Cerebellar nuclear complex (tissue), 1 donor: Measurements from ENCODE around the gene CEP350.

Experiments
- DNase-seq, 2 experiments: peaks; one replicate each; lab custom pipeline; 2025; lab: John Stamatoyannopoulos, UW

The CEP350 gene

DNA sequence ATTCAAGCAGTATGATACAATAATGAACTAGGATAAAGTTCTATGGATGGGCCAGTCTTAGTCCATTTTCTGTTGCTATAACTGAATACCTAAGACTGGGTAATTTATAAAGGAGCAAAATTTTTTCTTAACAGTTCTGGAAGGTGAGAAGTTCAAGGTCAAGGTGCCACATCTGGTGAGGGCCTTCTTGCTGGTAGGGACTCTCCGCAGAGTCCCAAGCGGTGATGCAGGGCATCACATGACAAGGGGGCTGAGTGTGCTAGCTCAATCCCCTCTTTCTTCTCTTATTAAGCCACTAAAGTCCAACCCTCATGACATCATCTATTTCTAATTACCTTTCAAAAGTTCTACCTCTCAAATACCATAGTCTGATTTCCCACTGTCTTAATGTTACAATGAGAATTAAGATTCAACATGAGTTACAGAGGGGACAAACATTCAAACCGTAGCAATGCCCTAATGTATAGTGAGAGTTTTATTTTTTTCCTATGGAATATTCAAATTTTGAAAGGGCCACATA is 107.9 kb downstream of the CEP350 start:
- DNase-seq = no peak

DNA sequence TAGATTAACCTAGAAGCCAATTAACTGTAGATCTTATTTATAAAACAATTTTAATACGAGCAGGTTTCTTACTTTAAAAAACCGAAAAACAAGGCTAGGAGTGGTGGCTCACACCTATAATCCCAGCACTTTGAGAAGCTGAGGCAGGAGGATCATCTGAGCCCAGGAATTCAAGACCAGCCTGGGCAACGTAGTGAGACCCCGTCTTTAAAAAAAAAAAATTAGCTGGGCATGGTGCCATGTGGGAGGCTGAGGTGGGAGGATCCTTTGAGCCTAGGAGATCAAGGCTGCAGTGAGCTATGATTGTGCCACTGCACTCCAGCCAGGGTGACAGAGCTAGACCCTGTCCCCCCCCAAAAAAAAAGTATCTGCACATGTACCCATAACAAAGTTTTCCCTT is 110.8 kb downstream of the CEP350 start:
- DNase-seq = no peak

DNA sequence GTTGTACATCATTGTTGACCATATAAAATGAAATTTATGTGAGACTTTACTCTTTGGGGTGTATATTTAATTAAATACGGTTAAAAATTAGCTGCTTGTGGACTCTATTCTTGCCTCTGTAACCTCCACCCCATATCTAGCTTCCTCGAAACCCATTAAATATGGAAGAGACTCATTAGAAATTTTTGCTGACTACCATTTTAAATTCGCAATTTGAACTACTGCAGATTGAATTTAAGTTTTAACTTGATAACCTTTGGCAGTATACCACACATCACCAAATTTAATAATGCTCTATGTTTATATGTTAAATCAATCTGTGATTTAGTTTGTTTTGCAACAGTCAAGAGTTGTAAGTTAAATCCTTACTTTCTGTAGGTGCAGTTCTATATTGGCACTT is 111.5 kb downstream of the CEP350 start:
- DNase-seq = no peak

DNA sequence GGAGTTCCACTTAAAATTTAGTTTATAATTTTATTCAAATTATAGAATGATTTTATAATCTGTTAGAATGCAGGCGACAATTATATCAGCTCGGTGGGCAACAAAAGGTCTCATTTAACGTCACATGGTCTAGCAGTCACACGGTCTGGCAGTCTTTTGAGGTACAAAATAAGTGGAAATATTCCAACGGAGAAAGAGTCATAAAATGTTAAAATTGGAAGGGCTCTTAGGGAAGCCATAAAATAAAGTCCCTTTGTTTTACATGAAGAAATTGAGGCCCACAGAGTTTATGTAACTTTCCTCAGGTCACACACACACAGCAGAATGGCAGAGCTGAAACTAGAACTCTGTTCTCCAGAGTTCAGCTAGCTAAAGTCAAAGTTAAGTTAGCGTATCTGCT is 115.7 kb downstream of the CEP350 start:
- no peak for DNase-seq

DNA sequence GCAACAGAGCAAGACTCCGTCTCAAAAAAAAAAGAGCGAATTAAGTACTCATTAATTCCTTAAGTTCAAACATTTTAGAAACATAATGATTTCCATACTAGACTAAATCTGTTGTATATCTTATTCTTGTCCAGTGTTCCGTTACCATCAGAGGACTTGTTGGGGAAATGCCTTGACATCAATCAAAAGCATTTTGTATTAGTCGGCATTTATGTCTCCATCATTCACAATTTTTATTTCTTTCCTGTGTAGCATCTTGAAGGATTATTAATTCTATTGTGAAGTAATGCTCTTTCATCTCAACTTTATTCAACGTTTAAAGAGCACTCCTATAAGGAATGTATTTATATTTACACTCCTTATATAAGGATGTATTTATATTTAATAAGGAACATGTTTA is 117.1 kb downstream of the CEP350 start:
- no peak for DNase-seq

DNA sequence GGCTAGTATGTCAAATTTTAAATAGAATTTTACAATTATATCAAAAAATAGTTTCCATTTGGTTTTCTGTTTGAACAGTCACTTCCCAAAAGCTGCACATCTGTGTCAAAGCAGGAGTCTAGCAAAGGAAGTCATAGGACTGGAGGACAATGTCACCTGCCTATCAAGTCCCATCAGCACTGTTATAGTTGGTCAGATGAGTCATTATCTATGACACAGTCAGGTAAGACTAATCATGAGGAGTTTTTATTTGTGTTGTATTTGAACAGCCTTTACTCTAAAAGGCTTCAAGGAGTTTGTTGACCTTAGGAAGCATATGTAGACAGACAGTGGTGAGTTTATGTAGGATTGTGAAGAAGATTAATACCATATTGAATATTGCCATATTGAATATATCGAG is 125.8 kb downstream of the CEP350 start:
- no peak for DNase-seq

DNA sequence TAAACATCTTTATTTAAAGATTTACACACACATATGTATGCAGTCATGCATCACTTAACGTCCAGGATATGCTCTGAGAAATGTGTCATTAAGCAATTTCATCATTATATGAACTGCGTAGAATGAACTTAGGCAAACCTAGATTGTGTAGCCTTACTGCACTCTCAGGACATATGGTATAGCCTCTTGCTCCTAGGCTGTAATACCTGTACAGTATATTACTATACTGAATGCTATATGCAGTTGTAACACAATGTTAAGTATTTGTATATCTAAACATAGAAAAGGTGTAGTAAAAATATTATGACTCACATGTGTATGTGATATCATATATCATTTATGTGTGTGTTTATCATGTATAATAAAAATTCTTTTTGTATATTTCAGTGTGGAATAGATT is 126.9 kb downstream of the CEP350 start:
- no peak for DNase-seq

DNA sequence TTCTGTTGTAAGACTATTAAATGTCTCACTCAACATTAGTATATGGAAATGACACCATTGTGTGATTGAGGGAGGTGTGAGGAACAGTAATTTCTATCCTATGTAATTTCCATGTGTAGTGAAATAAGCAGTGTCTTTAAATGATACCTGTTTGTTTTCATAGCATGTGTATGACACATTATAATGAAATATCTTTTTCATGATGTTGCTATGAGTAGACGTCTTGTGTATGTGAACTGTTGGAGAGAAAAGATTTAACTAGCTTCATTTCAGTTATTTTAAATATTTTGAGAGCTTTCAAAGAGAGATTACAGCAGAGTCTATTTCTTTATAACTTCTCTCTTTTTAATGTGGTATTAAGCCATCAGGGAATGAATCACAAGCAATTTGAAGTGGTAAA is 128.6 kb downstream of the CEP350 start:
- no peak for DNase-seq

DNA sequence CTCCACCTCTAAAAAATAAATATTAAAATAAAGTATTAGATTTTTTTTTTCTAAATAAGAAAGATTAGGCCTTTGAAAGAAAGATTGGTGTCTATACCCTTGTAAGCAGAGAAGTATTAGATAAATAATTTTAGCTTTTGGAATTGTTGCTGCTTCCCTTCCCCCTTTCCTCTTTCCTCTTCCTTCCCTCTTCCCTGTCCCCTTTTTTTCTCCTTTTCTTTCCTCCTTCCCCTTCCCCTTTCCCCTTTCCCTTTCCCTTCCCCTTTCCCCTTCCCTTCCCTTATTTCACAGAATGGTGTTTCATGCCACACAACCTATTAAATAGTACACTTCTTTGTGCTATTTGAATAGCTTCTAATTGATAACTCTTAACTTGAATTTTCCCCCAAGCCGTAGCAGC is 130.3 kb downstream of the CEP350 start:
- DNase-seq = no peak

DNA sequence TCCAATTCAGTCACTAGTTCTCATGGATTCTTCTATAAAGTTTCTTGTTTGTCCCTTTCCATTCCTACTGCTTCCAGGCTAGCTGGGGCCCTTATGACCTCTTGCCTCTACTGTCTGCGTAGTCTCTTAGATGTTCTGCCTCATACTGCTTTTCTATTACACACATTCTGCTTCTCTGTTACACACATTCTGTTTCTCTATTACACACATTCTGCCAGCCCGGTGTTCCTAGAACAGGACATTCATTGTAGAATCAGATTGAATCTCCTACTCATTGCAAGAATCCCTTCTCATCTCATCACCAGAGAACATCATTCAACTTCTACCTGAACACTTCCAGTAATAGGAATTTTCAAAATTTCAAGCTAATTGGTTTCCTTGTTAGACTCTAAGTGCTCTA is 130.7 kb downstream of the CEP350 start:
- DNase-seq = no peak

DNA sequence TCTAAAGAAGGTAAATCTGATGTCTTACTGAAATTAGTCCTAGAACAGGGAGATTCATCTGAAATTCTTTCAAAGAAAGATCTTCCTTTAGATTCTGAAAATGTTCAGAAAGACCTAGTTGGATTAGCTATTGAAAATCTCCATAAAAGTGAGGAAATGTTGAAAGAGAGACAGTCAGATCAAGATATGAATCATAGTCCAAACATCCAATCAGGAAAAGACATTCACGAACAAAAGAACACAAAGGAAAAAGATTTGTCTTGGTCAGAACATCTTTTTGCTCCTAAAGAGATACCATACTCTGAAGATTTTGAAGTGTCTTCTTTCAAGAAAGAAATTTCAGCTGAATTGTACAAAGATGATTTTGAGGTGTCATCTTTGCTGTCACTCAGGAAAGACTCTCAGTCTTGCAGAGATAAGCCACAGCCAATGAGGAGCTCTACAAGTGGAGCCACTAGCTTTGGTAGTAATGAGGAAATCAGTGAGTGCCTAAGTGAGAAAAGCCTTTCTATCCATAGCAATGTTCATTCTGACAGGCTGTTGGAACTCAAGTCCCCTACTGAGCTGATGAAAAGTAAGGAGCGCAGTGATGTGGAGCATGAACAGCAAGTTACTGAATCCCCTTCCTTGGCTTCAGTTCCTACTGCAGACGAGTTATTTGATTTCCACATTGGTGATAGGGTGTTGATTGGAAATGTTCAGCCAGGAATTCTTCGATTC is 138.5 kb downstream of the CEP350 start:
- no peak for DNase-seq

DNA sequence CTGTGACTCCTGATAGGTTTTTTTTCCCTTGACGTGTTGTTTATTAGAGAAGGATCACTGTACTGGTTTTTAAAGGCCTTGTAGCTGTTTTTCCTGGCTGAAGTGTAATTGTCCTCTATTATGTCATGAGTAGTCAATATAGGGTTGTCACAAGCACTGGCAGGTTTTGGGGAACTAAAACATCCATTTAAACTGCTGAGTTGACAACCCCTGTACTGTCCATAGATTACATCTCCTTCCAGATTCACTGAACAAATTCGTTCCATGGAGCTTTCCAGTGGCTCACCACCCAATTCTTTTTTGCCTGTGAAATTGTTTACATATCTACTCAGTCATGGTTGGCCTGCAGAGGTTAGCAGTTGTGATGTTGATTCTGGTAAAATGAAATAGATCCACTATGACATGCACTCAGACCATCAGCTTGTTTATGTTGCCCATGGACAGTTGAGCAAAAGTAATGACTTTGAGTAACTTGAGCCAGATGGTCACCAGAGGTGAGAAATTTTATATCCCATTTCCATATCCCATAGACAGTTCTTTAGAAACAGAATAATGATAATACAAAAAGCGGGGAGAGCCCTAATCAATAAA is 140.2 kb downstream of the CEP350 start:
- no peak for DNase-seq

DNA sequence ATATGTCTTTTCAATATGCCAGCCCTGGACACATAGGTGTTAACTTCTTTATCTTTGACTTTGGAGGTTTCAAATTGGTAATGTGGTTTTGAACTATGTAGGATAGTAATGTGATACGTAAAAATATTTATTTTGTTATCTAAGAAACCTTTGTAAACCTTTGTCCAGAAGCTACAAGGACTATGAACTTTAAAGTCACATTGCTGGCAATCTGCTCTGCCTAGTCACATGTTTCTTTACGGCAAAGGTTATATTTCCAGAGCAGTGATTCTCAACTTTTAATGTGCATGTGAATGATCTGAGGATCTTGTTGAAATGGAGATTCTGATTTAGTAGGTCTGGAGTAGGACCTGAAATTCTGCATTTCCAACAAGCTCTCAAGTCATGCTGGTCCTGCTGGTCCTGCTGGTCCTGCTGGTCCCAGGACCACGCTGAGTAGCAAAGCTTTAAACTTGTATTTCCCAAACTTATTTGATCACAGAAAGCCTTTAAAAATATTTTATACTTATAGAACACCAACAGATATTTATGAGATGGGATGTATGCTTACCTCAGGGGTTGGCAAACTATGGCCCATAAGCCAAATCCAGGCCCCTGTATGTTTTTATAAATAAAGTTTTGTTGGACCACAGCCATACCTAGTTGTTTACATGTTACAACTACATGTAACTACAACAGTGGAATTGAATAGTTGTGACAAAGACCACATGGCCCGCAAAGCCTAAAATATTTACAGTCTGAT is 142.1 kb downstream of the CEP350 start:
- no peak for DNase-seq

DNA sequence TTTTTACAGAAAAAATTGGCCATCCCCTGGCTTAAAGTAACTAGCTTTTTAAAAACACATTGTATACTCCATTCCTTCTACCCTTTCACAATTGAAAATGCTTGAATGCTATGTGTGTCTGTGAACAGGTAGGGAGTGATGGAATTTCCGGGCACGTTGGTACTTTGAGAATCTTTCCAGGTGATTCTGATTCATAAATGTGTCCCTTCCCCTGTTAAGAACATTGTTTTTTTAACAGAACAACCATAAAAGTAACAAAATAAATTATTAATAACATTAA is 142.7 kb downstream of the CEP350 start:
- no peak for DNase-seq

DNA sequence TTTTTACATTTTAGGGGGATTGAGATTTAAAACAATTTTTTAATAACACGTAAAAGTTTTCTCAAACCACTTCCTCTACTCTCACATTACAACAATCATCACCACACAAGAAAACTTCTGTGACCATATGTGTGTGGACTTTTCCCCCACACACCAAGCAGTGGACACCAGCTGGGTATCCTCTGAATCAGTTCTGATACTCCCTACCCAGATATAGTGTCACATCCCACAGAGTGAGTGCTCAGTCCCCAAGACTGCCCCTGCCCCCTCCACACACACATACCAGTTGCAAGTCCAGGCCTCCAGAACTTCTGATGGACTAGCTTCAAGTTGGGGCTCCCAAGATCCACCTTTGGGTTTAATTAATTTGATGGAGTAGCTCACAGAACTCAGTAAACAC is 146.8 kb downstream of the CEP350 start:
- DNase-seq = no peak

DNA sequence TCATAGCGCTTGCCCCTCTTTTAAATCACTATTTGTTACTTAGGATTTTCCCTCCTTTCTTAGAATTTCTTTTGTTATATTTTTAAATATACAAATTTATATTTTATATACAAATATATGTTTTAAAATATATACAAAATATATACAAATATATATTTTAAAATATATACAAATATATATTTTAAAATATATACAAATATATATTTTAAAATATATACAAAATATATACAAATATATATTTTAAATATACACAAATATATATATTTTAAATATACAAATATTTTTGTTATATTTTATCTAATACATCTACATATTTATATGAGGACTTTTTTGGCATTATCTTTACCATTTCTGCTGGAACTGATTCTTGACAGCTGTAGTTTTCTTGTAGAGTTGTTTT is 149.2 kb downstream of the CEP350 start:
- DNase-seq = no peak

DNA sequence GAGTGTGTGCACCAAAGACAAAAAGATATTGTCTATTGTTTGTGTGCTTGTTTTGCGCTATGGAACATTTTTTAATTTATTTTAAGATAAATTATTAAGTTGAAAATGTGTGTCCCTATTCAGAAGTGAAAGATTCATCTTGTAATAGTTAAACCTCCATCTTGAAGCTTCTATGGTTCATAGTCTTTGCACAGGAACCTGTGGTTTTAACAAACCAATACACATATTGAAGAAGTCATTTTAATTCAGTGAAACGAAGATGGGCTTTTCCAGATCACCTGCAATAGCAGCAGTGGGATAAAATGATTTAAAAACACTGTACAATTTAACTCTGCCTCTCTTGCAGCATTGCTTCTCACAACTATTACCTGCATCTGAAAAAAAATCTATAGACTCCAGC is 157.5 kb downstream of the CEP350 start:
- no peak for DNase-seq

DNA sequence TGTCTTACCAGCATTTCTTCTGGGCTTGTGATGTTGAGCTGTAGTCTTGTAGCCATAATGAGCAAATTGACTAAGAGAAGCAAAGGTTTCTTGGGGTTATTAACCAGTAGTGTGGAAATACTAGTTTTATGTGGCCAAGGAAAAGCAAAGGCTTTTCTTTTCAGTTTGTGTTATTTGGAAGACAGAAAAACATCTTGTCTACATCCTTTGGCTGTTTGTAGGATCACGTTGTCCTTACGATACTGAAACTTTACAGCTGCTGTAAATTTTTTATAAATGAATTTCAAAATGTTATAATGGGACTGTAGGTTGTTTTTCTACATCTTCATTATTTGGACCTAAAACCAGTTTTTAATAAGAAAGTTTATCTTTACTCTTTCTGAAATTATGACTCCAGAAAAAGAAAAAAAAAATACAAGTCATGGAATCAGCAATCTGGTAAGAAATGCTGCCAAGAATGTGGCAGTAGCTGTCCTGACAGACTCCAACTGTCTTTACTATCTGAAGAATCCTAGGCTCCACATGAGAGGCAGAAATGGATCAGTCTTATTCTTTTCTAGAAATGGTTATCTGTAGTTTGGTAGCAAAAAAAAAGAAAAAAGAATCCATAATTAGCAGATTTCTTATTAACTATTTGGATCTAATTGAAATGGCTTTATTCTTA is 158.5 kb downstream of the CEP350 start:
- DNase-seq = no peak

DNA sequence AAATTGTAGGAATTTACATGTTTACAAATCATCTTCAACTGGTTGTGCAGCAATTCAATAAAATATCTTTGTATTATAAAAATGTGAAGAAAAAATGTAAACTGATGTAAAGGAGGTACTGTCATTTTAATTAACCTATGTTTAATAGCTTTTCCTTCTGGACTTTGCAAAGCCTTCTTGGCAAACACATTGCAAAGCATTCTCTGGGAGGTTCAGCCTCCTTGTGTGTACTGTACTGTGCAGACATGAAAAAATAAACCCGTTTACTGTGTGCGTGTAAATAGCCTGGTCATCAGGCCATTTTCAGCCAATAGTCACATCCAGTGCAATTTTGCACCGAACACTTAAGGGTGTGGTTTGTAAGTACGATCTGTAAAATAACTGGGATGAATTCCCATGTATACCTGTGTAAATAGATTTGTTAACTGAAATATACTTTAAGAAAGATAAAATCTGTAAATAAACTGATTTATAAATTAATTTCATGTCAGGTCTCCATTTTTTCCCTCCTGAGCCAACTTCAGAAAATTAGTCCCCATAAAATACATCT is 159.9 kb downstream of the CEP350 start:
- no peak for DNase-seq

DNA sequence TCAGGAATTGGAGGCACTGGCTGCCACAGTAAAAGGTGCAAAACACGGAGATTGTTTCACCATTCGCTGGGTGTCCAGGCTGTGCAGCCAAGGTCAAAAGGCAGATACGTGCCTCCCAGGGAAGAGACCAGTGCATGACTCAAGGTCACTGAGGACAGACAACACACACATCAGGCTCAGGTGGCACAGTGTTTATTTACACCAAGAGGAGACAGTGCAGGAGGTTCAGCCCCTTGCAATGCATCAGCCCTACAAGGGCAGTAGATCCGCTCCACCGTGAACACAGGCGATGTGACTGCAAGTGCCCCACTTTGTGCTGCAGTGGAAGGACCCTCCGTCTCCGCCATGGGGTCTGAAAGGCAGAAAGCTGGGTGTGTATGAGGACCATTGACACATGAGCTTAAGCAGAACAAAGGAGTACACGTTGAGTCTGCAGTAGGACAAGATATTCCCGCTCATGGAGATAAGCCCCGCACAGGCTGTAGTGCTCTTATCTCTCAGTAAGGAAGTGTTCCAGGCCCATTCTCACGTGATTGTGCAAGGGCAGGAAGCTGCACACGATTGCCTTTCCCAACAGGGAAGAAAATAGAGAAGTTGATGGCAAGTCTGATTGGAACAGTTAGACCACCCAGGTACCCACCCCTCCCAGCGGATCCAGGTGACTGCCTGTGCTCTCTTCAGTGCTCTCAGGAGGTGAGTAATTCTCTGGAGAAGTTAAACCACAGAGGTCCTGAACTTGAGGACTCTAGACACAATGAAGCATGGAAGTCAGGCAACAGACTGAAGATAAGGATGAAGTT is 162.6 kb downstream of the CEP350 start:
- no peak for DNase-seq

DNA sequence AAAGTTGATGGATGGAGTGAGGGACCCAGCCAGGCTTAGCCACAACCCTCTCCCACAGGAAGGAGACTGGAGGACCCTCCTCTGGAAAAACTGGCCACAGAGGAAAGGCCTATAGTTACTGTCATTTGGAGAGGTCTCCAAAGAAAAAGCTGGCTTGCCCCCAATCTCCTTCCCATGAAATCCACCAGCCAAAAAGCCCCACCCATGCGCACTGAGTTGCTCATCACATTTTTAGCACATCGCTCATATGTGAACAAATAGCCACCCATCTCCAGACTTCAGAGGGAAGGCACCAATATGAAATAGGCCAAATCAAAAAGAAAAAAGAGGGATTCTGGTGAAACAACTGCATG is 163.1 kb downstream of the CEP350 start:
- DNase-seq = no peak

DNA sequence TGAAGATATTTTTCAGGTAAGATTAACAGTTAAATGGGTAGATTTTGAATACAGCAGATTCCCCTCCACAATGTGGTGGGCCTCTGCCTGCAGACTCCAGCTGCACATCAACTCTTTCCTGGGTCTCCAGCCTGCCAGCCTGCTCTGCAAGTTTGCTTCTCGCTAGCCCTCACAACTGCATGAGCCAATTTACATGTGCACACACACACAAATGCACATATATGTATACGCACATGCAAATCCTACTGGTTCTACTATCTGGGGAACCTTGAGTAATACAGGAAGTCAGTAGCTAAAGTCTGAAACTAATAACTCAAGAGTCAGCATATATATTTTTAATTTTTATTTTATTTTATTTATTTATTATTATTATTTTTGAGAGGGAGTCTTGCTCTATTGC is 165.2 kb downstream of the CEP350 start:
- no peak for DNase-seq
